ENCODE measurements around the gene FKBP3. TPM values are rescaled to one million over a fixed set of nuclear protein-coding genes. Genes with fewer than 3 reads are reported as not detected.

The FKBP3 gene
- total and polyA plus RNA-seq, 2 of the 8 experiments (the other 6 are each of a cell fraction or from before 2014, with no cell fraction given) = 36.0 to 149 TPM

- ChIA-PET CTCF (ENCODE audit: partially characterized antibody) (no interaction called here), POLR2A (ENCODE audit: partially characterized antibody) (interaction anchor here (0.6 kb wide), 1 partner anchor 62 kb away, joined by 3 read pairs; no protein-coding TSS in a partner anchor)
- no peak overlapping the region for H2AFZ ChIP-seq (ENCODE audit: low read length)
- H3K9me3 ChIP-seq (ENCODE audit: insufficient read depth in 2 of 2, low read depth in 1 of 2, low read length in 1 of 2) = no peaks in the 10 kb centered on the region
- H2BK12ac ChIP-seq (ENCODE audit: low read depth, low read length) = no peak overlapping the region
- H3K27ac ChIP-seq (ENCODE audit: low read depth, low read length) = no peak overlapping the region
- H3K9ac ChIP-seq (replicated peaks in 1 of 4; ENCODE audit: extremely low read depth in 1 of 4, low read depth in 3 of 4, low read length in 3 of 4) = no peak overlapping the region
- peaks cover 0 to 2% (median 0%) of the 10 kb centered on the region in 4 experiments; a peak in 2 of 8 replicates for H3K36me3 ChIP-seq (ENCODE audit: control insufficient read depth in 2 of 4, insufficient read depth in 4 of 4, low read length in 3 of 4)
- no peak overlapping the region for H2BK20ac ChIP-seq (ENCODE audit: low read length)
- FAIRE-seq = no peak
- DNase-seq (ENCODE audit: low read depth in 1 of 2, low spot score in 2 of 2) = no peak
- WGBS, 2 experiments (ENCODE audit: extremely low coverage in 1 of 2, insufficient coverage in 1 of 2, insufficient read length in 1 of 2, insufficient replicate concordance in 2 of 2, low coverage in 1 of 2, low lambda C conversion rate in 2 of 2, missing lambda C conversion rate in 1 of 2) = 91% methylated on average over 5 of the region's 5 CpGs; no CpG with 5 or more reads in 1 of the 2 experiments
- H4K8ac ChIP-seq (ENCODE audit: extremely low read depth, insufficient read depth, low read length) = no peak overlapping the region
- H3K23me2 ChIP-seq (ENCODE audit: low read depth, low read length) = no peaks in the 10 kb centered on the region; the same call in 1 of the 2 replicates
- no peaks in the 10 kb centered on the region for H4K20me1 ChIP-seq (replicated peaks in 1 of 2; ENCODE audit: control insufficient read depth in 1 of 2, insufficient read depth in 2 of 2, low read length in 2 of 2)
- H3K4me2 ChIP-seq (ENCODE audit: insufficient read depth in 1 of 2, low read depth in 2 of 2, low read length in 2 of 2) = no peak overlapping the region
- no peak overlapping the region for H3K4ac ChIP-seq (replicated peaks; ENCODE audit: insufficient read length, low read depth, low read length)
- no peak overlapping the region for H2BK5ac ChIP-seq (ENCODE audit: low read depth, low read length)
- no peak overlapping the region for H3K14ac ChIP-seq (ENCODE audit: insufficient read length)
- no peaks in the 10 kb centered on the region for H3K79me2 ChIP-seq (ENCODE audit: control insufficient read depth in 1 of 2, insufficient read depth in 2 of 2, low read length in 2 of 2)
- H2AK5ac ChIP-seq (ENCODE audit: low read depth, low read length) = no peak overlapping the region
- no peaks in the 10 kb centered on the region for H3K27me3 ChIP-seq (replicated peaks in 1 of 4; ENCODE audit: control insufficient read depth in 3 of 4, extremely low read depth in 1 of 4, insufficient read depth in 3 of 4, low read length in 3 of 4)
- no peak overlapping the region for H3K18ac ChIP-seq (ENCODE audit: extremely low read depth, low read length)
- H4K91ac ChIP-seq (replicated peaks; ENCODE audit: insufficient read length, low read length) = no peak overlapping the region
- H4K5ac ChIP-seq (ENCODE audit: insufficient read length, low read depth, low read length) = no peak overlapping the region
- no peak overlapping the region for H2BK15ac ChIP-seq (ENCODE audit: low read length)
- H3K23ac ChIP-seq (ENCODE audit: insufficient read length) = no peak overlapping the region
- no peak overlapping the region for H3K56ac ChIP-seq (replicated peaks; ENCODE audit: insufficient read length, low read depth, low read length)
- no peaks in the 10 kb centered on the region for H3K79me1 ChIP-seq (ENCODE audit: low read depth, low read length)
- no peak overlapping the region for H2BK120ac ChIP-seq (replicated peaks; ENCODE audit: low read depth, low read length)
- no peak overlapping the region for H3K4me3 ChIP-seq (ENCODE audit: extremely low read depth in 1 of 4, insufficient read depth in 2 of 4, low read depth in 3 of 4, low read length in 4 of 4)
- H3K4me1 ChIP-seq (replicated peaks in 1 of 4; ENCODE audit: control insufficient read depth in 3 of 4, insufficient read depth in 4 of 4, low read length in 3 of 4) = no peaks in the 10 kb centered on the region
- TF ChIP-seq TBP (IDR thresholded peaks at IDR 0.05; ENCODE audit: low read depth, low read length) = no peak
- TF ChIP-seq SP1 (IDR thresholded peaks at IDR 0.05; ENCODE audit: low read depth, low read length) = no peak
- no peak for TF ChIP-seq SIRT6 (IDR thresholded peaks at IDR 0.05; ENCODE audit: low read length)
- TF ChIP-seq YY1 (IDR thresholded peaks at IDR 0.05; ENCODE audit: low read depth, low read length) = no peak
- TF ChIP-seq PHF8 (conservative IDR thresholded peaks at IDR 0.05; ENCODE audit: low read depth, low read length) = no peak
Observed at GRCh38 chr14:45073231-45073879, 60.9 kb downstream of the FKBP3 start.

All from H1 (cell line).